ENCODE measurements around the gene FAM53B.
A peak's percentile ranks its signal among the peaks of the same experiment; 100 is the strongest.
"Not testable (repeated sequence)": the region's sequence is repeated elsewhere in the genome, so short reads cannot be mapped to it uniquely, and the experiment has no call there.

Gene FAM53B

DNA sequence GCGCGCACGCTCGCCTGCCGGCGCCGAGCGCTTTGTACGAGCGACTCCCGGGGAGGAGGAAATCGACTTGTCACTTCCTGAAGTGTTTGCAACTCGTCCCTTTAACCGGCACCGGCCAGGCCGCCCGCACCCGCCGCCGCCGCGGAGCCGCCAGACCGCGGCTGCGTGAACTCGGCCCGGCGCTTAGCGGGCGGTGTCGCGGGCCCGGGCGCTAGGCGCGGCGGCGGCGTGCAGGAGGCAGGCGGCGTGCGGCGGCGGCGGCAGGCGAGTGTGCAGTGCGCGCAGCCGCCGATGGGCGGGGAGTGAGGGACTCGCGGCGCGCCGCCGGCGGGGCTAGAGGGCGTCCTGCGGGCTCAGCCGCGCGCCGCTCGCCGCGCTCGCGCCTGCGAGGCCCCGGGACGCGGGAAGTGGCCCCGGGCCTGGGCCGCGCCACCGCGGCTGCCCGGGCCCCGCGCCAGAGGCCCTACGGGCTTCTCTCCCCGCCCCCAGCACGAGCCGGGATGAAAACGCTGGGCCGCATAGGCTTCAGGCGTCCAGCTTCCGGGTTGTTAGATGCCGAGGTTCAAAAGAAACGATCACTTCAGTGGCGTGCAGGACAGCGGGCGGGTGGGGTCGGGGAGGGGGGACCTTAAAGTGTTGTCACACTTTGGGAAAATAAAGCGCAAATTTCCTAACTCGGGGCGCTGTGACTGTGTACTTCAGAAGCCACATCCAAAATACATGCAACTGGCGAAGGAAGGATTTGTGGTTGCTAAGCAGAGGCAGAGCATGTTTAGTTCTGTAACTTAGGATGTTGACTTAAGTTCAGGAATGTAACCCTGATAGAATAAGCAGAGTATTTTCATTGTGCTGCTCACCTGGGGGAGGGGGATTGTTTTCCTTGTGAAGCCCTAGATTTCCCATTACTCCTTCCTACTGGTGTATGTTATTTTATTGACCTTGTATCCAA, at the start of gene FAM53B:
TSS of gene FAM53B (minus strand) at position 277 of the 949 bp plus-strand sequence. CDS start 37,665 bp downstream, outside the sequence.
- DNase-seq = peak; percentile 65 to 77 (median 74)

DNA sequence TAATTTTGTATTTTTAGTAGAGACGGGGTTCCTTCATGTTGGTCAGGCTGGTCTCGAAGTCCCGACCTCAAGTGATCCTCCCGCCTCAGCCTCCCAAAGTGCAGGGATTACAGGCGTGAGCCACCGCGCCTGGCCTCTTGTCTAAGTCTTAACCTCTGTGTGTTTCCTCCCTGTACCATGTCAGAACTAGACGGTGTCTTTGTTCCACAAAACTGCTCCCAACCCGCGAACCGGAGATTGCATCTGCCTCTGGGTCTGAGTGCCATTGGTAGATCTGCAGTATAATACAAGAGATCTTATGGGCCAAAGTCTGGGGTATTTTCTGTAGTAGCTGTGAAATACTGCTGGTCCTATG, 48.8 kb upstream of the FAM53B start:
- no peak for DNase-seq

GRCh38 chr10:124791547-124792348, 47.6 kb upstream of the FAM53B start, which contains the start of gene EEF1AKMT2:
EEF1AKMT2 (minus strand) TSS chr10:124791887; CDS start chr10:124791833, 54 bp downstream.
- DNase-seq = peak; percentile 76 to 89 (median 86)

DNA sequence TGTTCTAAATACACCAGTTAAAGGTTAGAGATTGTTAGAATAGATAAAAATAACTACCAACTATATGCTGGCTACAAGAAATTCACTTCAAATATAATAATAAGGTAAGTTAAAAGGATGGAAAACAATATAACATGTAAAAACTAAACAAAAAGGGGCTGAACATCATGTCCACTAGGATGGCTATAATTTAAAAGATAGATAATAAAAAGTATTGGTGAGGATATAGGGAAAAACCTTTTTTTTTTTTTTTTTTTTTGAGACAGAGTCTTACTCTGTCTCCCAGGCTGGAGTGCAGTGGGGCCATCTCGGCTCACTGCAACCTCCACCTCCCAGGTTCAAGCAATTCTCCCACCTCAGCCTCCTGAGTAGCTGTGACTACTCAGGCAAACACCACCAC, 38.7 kb upstream of the FAM53B start:
- DNase-seq = not testable (repeated sequence)

DNA sequence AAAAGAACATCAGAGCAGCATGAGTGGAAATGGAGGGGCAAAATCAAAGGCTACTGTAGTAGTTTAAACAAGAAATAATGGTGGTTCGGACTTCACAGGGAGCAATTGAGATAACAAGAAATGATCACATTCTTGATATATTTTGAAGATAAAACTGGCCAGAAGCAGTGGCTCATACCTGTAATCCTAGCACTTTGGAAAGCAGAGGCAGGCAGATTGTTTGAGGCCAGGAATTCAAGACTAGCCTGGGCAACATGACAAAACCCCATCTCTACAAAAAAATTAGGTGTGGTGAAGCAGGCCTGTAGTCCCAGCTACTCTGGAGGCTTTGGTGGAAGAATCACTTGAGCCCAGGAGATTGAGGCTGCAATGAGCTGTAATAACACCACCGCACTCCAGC, 24.6 kb upstream of the FAM53B start:
- no peak for DNase-seq

DNA sequence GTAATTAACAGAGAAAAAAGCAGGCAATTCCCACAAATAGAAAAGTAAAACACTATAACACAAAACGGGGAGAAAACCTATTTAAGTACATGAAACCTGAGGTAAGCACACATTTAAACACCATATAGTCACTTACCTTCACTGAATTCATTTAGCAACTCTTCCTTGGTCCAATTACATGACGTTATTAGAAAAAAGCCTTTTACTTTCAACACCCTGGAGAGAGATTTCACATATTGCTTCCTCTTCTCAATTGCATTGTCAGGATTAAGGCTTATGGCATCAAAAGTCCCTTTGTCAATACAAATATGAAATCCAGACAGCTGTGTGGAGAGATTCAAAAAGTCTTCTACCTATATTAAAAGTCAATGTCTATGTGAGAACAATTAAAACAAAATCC, 21.1 kb upstream of the FAM53B start:
- no peak for DNase-seq

GRCh38 chr10:124763267-124763666, 19.1 kb upstream of the FAM53B start:
- DNase-seq = no peak

DNA sequence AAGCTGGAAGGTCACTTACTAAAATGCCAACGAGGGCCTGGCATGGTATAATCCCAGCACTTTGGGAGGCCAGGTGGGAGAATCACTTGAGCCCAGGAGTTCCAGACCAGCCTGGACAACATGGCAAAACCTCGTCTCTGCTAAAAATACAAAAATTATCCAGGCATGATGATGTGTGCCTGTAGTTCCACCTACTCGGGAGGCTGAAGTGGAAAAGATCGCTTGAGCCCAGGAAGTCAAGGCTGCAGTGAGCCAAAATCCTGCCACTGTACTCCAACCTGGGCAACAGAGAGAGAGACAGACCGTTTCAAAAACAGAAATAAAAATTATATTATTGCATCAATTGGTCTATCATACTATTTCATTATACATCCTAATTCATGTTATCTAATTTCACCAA, 18.1 kb upstream of the FAM53B start:
- DNase-seq = no peak

DNA sequence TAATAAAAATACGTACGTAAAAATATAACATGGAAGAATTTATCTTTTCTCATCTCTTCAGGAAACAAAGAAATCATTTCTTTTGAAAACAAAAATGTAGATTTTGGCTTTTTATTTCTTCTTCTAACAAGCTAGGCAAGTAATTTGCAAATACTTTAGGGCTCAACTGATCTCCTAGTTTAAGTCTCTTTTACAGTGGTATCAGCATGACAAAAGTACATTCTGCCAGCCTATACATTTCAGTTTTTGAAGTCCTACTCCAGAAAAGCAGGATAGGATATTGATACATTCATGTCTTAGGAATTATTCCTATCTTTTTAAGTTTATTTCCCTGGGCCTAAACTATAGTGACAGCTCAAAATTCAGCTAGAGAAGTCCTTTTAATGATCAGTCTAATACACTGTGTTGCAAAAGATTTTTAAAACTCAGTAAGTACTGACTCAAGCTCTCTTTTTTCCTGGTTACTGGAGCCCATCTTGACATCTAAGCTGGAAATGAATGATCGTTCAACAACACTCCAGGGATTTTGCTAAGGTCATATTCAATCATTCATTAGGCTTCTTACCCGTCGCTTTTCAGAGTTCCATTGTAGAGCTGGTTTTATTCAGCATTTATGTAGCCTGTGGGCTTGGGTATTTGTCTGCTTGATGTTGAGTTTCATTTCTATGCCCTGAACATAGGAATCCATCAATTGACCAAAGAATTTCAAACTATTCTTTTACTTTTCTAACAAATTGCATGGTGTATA, 12.2 kb upstream of the FAM53B start:
- no peak for DNase-seq

DNA sequence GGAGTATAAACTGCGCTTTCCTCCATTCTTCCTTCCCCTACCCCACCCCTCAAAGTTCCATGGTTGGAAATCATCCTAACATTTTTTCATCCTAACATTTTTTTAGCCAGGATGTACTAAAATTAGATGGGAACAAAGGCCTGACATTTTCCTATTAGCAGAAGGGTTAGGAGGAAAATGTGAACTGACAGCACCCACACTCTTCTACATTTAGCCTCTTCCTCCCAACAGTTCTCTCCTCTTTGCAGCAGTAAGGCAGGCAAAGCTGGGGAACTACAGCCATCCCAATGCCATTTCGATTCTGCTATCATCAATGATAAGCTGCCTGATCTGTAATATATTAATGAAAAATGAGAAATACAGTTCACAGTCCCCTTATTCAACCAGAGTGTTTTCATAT, 11.4 kb upstream of the FAM53B start:
- DNase-seq = no peak

GRCh38 chr10:124754227-124754626, 10.0 kb upstream of the FAM53B start:
- DNase-seq = no peak

- no peak for DNase-seq
These were observed 4.9 kb upstream of the FAM53B start for GRCh38 chr10:124748953-124749645.

DNA sequence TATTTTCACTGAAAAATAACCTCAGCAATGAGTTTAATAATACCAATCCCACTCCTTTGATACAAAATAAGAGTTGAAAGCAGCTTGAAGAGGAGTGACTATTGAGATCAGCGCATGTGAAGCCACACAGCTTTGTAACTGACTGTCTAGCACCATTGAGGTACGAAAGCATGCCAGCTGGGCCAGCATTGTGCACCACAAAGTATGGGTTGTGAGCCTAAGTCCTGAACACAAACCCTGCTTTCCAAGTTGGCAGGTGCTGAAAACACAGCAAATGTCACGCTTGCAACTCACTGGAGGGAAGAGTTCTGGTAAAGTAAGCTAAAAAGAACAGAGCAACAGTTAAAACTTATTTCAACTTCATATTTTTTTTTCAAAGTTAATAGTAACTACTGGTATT, 4.0 kb upstream of the FAM53B start:
- no peak for DNase-seq

- no peak for DNase-seq
These were observed 3.6 kb upstream of the FAM53B start for GRCh38 chr10:124747745-124748144.

DNA sequence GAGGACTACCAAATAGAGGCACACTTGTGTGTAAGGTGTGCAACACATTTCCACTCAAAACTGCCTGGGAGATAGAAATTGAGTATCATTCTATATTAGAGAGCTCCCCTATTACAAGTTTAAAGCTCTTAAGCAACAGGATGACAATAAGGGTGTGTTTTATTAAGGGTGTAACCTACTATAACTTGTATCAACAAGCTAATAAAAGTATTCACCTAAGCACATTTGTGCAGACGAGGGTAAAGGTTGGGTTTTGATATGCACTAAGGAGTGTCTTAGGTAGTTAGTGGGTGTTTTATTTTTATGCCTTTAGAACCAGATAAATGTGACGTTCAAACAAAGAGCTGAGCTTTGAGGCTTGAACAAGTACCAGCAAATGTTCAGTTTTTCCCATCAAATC, 2.8 kb upstream of the FAM53B start:
- DNase-seq = no peak

DNA sequence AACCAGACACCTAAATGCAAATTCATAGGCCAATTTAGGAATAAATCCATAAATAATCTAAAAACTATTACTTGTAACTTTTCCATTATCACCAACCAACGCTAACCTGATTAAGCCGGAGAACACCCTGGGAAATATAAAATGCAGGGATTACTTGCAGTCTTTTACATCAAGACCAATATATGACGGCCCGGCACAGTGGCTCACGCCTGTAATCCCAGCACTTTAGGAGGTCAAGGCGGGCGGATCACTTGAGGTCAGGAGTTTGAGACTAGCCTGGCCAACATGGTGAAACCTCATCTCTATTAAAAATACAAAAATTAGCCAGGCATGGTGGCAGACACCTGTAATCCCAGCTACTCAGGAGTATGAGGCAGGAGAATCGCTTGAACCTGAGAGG, 2.3 kb upstream of the FAM53B start:
- not testable (repeated sequence) for DNase-seq

DNA sequence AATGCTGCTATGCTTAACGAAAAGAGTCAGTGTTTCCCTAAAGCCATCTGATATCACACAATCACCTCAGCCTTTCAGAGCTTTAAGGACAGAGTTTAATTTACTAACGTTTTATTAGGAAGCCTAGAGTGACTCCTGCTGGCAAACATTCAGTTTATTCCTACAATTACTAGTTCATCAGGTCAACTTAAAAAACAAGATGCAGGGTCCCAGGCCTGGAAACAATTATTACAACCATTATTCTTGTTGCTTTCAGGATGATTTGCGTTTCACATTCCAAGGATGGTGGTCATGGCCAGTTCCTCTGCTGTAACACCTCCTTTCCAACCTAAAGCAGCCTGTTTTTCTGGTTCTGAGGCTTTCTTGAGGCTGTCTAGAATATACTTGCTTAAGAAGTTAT, 1.5 kb upstream of the FAM53B start:
- DNase-seq = peak in 2 of 3 experiments; percentile 9 to 65

- no peak for DNase-seq
These were observed 1.1 kb upstream of the FAM53B start for GRCh38 chr10:124745252-124745651.

DNA sequence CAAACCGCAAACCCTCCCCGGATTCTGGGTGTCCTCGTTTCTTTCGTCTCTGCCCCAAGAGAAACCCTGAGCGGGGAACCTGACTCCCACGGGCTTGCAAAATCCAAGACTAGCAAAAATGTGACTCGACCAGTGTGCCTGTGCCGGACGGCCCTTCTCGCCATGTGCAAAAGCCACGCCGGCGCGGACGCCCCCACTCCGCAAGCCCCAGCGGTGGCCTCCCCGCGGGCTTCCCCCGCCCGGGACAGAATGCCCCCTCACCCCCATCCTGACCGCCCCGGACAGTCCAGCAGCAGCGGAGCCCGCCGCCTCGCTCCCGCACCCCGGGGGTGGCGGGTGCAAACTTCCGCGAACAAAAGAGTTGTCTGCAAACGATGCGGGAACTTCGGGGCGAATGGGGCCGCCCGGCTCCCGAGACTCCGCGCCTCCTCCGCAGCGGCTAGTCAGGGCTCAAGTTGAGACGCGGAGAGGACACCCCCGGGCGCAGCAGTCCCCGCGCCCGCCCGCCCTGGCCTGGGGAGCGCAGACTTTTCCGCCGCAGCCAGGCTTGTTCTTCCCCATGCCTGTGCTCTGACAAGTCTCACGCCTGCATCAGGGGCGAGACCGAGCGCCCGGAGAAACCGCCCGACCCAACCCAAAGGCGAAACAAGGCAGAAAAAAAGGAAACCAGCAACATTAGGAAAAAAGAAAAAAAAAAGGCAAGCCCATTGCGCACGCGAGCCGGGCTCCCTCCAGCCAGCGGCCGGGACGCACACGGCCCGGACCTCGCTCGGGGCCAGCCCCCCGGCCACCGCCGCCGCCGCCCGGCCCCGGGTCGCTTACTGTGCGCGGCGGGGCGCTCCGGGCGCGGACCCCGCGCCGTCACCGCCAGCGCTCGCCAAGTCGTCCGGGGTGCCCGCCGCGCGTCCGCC, 732 bp downstream of the FAM53B start:
- DNase-seq = peak in 2 of 3 experiments; percentile 45 to 53

DNA sequence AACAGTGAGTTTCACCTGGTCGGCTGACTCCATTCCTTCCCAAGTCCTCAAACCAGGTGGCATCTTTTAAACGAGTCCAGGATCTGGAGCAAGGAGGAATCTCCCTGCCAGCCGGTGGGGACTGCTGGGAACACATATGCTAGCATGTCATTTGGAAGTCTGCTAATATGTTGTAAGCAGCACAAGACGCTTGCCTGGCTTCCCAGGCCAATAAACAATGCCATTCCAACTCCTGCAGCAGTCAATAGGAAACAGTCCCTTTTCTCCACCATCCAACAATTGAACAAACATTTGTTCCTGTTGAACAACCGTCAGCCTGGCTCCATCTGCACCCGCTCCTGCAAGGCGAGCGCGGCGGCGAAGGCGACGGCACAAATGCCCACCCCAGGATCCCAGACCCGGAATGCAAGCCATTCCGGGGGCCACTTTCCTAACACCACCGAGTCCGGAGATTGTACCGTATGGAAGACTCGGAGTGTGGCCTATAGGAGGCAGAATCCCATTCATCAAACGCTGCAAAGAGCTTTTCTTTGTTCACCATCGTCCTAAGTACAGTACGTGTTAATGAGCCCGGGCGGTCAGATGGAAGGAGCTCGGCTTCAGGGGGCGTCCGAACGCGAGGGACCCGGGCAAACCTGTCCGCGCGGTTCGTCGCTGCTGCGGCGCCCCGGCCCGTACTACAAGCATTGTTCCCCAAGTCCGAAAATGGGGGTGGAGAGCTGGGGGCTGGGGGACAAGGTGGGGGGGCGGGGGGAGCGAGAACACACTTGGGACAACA, 1.6 kb downstream of the FAM53B start:
- DNase-seq = peak; percentile 30 to 63 (median 55)
